Endodermal cell (in vitro differentiated cells): Measurements from ENCODE around the gene CDY2A. TPM values are rescaled to one million over a fixed set of nuclear protein-coding genes. Genes with fewer than 3 reads are reported as not detected.
"Not testable (repeated sequence)": the region's sequence is repeated elsewhere in the genome, so short reads cannot be mapped to it uniquely, and the experiment has no call there.

ENCODE experiments used
- DNase-seq: peaks from one replicate; pipeline ENCODE4 v3.0.0-alpha.2; 2017
- H3K27ac ChIP-seq: 2 replicates; pipeline ENCODE4 v1.5.1; 2013; ENCODE audit warnings: mild to moderate bottlenecking, low read depth, low read length, moderate library complexity
- H3K27me3 ChIP-seq: 2 replicates; pipeline ENCODE4 v1.6.1; 2013; ENCODE audit warnings: mild to moderate bottlenecking, low read length, moderate library complexity; ENCODE audit not compliant: insufficient read depth, control insufficient read depth, poor library complexity, severe bottlenecking
- H3K36me3 ChIP-seq: 2 replicates; pipeline ENCODE4 v1.7.0; 2013; ENCODE audit warnings: mild to moderate bottlenecking, low read length, moderate library complexity; ENCODE audit not compliant: control insufficient read depth, insufficient read depth
- H3K4me1 ChIP-seq: one replicate; pipeline ENCODE4 v1.7.0; 2013; ENCODE audit warnings: low read length; ENCODE audit not compliant: control insufficient read depth, insufficient read depth
- H3K4me3 ChIP-seq: 2 replicates; pipeline ENCODE4 v1.5.1; 2013; ENCODE audit warnings: mild to moderate bottlenecking, low read length, moderate library complexity
- H3K9ac ChIP-seq: 2 replicates; pipeline ENCODE4 v1.6.1; 2013; ENCODE audit warnings: mild to moderate bottlenecking, low read length, moderate library complexity; ENCODE audit not compliant: poor library complexity, severe bottlenecking; ENCODE audit errors: extremely low read depth
- H3K9me3 ChIP-seq: 2 replicates; pipeline ENCODE4 v1.6.1; 2013; ENCODE audit warnings: mild to moderate bottlenecking, low read length, moderate library complexity; ENCODE audit not compliant: control insufficient read depth
- H3K27ac Mint-ChIP-seq: 2 replicates; pipeline ENCODE4 v1.8.0; 2020; ENCODE audit warnings: mixed read lengths
- H3K27me3 Mint-ChIP-seq: 2 replicates; pipeline ENCODE4 v1.8.0; 2021; ENCODE audit warnings: mild to moderate bottlenecking, mixed read lengths; ENCODE audit not compliant: insufficient read depth
- H3K36me3 Mint-ChIP-seq: 2 replicates; pipeline ENCODE4 v1.8.0; 2020; ENCODE audit warnings: low read depth, mixed read lengths
- H3K4me1 Mint-ChIP-seq: 2 replicates; pipeline ENCODE4 v1.8.0; 2020; ENCODE audit warnings: mixed read lengths
- H3K4me3 Mint-ChIP-seq: 2 replicates; pipeline ENCODE4 v1.8.0; 2020; ENCODE audit warnings: mild to moderate bottlenecking, moderate library complexity, mixed read lengths
- H3K9me3 Mint-ChIP-seq: 2 replicates; pipeline ENCODE4 v1.8.0; 2020; ENCODE audit warnings: mild to moderate bottlenecking, mixed read lengths
- WGBS, 2 experiments: methylation state at CpG; one replicate each; pipeline versions ENCODE4 v1.1.5 to v1.1.7; 2013; ENCODE audit warnings: missing lambda C conversion rate in 2 of 2, mixed read lengths in 1 of 2; ENCODE audit not compliant: insufficient coverage in 1 of 2, insufficient read length in 1 of 2; 5-methylcytosine and 5-hydroxymethylcytosine counted together
- long read RNA-seq, 4 experiments: library from polyadenylated mRNA in 2 of 4; library from RNA in 1 of 4; library from capped mRNA in 1 of 4; stranded (forward) in 3 of 4; unstranded in 1 of 4; transcript quantifications; one replicate each; pipeline ENCODE4 v2.0.0, GENCODE V29; 2020 to 2021; ENCODE audit warnings: inconsistent platforms in 1 of 4
- polyA plus RNA-seq, 2 experiments: library from polyadenylated mRNA; stranded (reverse); fragments of 50-300 nt; gene quantifications; one replicate each; pipeline ENCODE4 v1.2.3, GENCODE V29; 2013
- total RNA-seq, 2 donors: library from RNA; stranded (reverse); fragmentation: NEBNext Ultra II Directional in 1 of 2; extraction: Animal tissue kit (Norgen Biotek cat#: 25700) in 1 of 2; gene quantifications; 2 replicates in 1 of 2; 3 replicates in 1 of 2; pipeline ENCODE4 v1.2.1, GENCODE V29; 2021

The CDY2A gene
- not detected for total RNA-seq
- not detected for polyA plus RNA-seq (2013, experiment 1 of 2)
- polyA plus RNA-seq (2013, experiment 2 of 2): not detected
- long read RNA-seq, experiment 1: 0 reads
- long read RNA-seq, experiment 2: 0 reads
- long read RNA-seq, experiment 3: 0 reads
- long read RNA-seq, experiment 4: 0 reads

GRCh38 chrY:18025487-18025886 is at the start of gene CDY2A:
CDY2A (plus strand) TSS chrY:18025787; CDS start chrY:18026115, 328 bp downstream.
- not testable (repeated sequence) for H3K27ac Mint-ChIP-seq, H3K36me3 Mint-ChIP-seq, H3K4me3 ChIP-seq, DNase-seq, H3K9ac ChIP-seq, H3K27ac ChIP-seq, H3K9me3 ChIP-seq, H3K4me1 ChIP-seq, H3K4me1 Mint-ChIP-seq, H3K36me3 ChIP-seq, H3K27me3 Mint-ChIP-seq, H3K27me3 ChIP-seq, H3K4me3 Mint-ChIP-seq, H3K9me3 Mint-ChIP-seq
- WGBS, 2 experiments: no CpG with 5 or more reads among the region's 2 CpGs

- not testable (repeated sequence) for DNase-seq, H3K9ac ChIP-seq, H3K27ac Mint-ChIP-seq, H3K27me3 Mint-ChIP-seq, H3K9me3 ChIP-seq, H3K27me3 ChIP-seq, H3K27ac ChIP-seq, H3K4me3 Mint-ChIP-seq, H3K4me1 Mint-ChIP-seq, H3K36me3 ChIP-seq, H3K4me1 ChIP-seq, H3K36me3 Mint-ChIP-seq, H3K9me3 Mint-ChIP-seq, H3K4me3 ChIP-seq
- no CpG with 5 or more reads among the region's 3 CpGs for WGBS, 2 experiments
These were observed 28.0 kb upstream of the CDY2A start for GRCh38 chrY:17997586-17997985.

- not testable (repeated sequence) for DNase-seq, H3K27me3 ChIP-seq, H3K4me3 Mint-ChIP-seq, H3K9ac ChIP-seq, H3K27ac Mint-ChIP-seq, H3K4me1 Mint-ChIP-seq, H3K27me3 Mint-ChIP-seq, H3K4me1 ChIP-seq, H3K9me3 Mint-ChIP-seq, H3K4me3 ChIP-seq, H3K36me3 ChIP-seq, H3K27ac ChIP-seq, H3K36me3 Mint-ChIP-seq, H3K9me3 ChIP-seq
- no CpG with 5 or more reads among the region's 2 CpGs for WGBS, 2 experiments
These were observed 27.3 kb upstream of the CDY2A start for GRCh38 chrY:17998266-17998665.

GRCh38 chrY:18023897-18024296 is 1.7 kb upstream of the CDY2A start:
- not testable (repeated sequence) for H3K27ac Mint-ChIP-seq, H3K4me3 ChIP-seq, H3K4me1 ChIP-seq, H3K9me3 ChIP-seq, H3K27me3 Mint-ChIP-seq, H3K9me3 Mint-ChIP-seq, DNase-seq, H3K4me1 Mint-ChIP-seq, H3K27me3 ChIP-seq, H3K4me3 Mint-ChIP-seq, H3K9ac ChIP-seq, H3K36me3 ChIP-seq, H3K27ac ChIP-seq, H3K36me3 Mint-ChIP-seq
- WGBS, 2 experiments: no CpG with 5 or more reads among the region's 2 CpGs

GRCh38 chrY:18028845-18029244 is 3.3 kb downstream of the CDY2A start:
- not testable (repeated sequence) for H3K27me3 Mint-ChIP-seq, H3K4me3 Mint-ChIP-seq, H3K4me1 ChIP-seq, DNase-seq, H3K27ac Mint-ChIP-seq, H3K9me3 Mint-ChIP-seq, H3K27ac ChIP-seq, H3K27me3 ChIP-seq, H3K36me3 ChIP-seq, H3K4me3 ChIP-seq, H3K9ac ChIP-seq, H3K9me3 ChIP-seq, H3K4me1 Mint-ChIP-seq, H3K36me3 Mint-ChIP-seq
- no CpG with 5 or more reads among the region's 1 CpG for WGBS, 2 experiments

GRCh38 chrY:18030178-18030577 is 4.6 kb downstream of the CDY2A start:
- not testable (repeated sequence) for H3K9me3 Mint-ChIP-seq, H3K27me3 Mint-ChIP-seq, H3K4me1 ChIP-seq, H3K27me3 ChIP-seq, H3K36me3 ChIP-seq, H3K27ac ChIP-seq, H3K36me3 Mint-ChIP-seq, H3K9me3 ChIP-seq, DNase-seq, H3K4me3 Mint-ChIP-seq, H3K4me3 ChIP-seq, H3K9ac ChIP-seq, H3K4me1 Mint-ChIP-seq, H3K27ac Mint-ChIP-seq
- no CpG with 5 or more reads among the region's 3 CpGs for WGBS, 2 experiments

- H3K36me3 Mint-ChIP-seq, H3K4me3 ChIP-seq, DNase-seq, H3K27me3 ChIP-seq, H3K27ac ChIP-seq, H3K36me3 ChIP-seq, H3K4me1 Mint-ChIP-seq, H3K9me3 Mint-ChIP-seq, H3K27ac Mint-ChIP-seq, H3K27me3 Mint-ChIP-seq, H3K9me3 ChIP-seq, H3K4me1 ChIP-seq, H3K9ac ChIP-seq, H3K4me3 Mint-ChIP-seq: not testable (repeated sequence)
- no CpG with 5 or more reads among the region's 3 CpGs for WGBS, 2 experiments
These were observed 8.7 kb downstream of the CDY2A start for GRCh38 chrY:18034100-18034814.
